Thyroid gland (tissue), 4 donors: ENCODE measurements around the gene TFAP2C.

Experiments used
- POLR2A ChIP-seq, 2 donors: fragments of 450-650 bp; IDR thresholded peaks; one replicate each; pipeline ENCODE4 v1.6.1; 2017; ENCODE audit warnings: antibody characterized with exemption in 2 of 2, mild to moderate bottlenecking in 2 of 2, moderate library complexity in 1 of 2
- TF ChIP-seq, protein P1 (sequence below), 6 experiments: fragments of 200-600 bp in 3 of 6; fragments of 450-650 bp in 3 of 6; sonication (generic) in 3 of 6; IDR thresholded peaks; one replicate each; pipeline ENCODE4 v1.5.1; 2016 to 2019; ENCODE audit warnings: antibody characterized with exemption in 6 of 6, mild to moderate bottlenecking in 2 of 6, inconsistent platforms in 1 of 6, moderate library complexity in 1 of 6

DNA sequence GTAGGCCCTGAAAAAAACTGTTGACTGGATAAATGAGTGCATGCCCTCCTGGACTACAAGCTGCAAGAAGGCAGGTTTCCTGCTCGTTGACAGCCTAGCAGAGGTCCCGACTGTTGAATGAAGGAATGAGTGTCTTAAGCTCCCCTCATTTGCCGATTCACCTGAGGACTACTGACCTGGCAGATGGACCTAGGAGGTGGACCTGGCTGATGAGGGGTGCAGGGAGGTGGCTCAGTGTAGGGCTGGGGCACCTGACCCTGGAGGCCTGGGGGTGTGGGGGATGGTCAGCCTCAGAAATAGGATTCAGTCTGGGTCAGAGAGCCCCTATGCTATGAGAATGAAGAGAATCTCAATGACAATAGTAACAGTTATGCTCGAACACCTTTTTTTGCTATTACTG, 11.6 kb upstream of the TFAP2C start:
- TF ChIP-seq, protein P1, sequence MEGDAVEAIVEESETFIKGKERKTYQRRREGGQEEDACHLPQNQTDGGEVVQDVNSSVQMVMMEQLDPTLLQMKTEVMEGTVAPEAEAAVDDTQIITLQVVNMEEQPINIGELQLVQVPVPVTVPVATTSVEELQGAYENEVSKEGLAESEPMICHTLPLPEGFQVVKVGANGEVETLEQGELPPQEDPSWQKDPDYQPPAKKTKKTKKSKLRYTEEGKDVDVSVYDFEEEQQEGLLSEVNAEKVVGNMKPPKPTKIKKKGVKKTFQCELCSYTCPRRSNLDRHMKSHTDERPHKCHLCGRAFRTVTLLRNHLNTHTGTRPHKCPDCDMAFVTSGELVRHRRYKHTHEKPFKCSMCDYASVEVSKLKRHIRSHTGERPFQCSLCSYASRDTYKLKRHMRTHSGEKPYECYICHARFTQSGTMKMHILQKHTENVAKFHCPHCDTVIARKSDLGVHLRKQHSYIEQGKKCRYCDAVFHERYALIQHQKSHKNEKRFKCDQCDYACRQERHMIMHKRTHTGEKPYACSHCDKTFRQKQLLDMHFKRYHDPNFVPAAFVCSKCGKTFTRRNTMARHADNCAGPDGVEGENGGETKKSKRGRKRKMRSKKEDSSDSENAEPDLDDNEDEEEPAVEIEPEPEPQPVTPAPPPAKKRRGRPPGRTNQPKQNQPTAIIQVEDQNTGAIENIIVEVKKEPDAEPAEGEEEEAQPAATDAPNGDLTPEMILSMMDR (IDR thresholded peaks at IDR 0.05): no peak
- no peak for TF ChIP-seq POLR2A (IDR thresholded peaks at IDR 0.05)
